MV-4-11 (cell line): ENCODE measurements around the gene BCAS2.
"Not testable (repeated sequence)": the region's sequence is repeated elsewhere in the genome, so short reads cannot be mapped to it uniquely, and the experiment has no call there.

Experiments
- DNase-seq: peaks from one replicate; lab custom pipeline; 2025; lab: John Stamatoyannopoulos, UW

BCAS2 gene

DNA sequence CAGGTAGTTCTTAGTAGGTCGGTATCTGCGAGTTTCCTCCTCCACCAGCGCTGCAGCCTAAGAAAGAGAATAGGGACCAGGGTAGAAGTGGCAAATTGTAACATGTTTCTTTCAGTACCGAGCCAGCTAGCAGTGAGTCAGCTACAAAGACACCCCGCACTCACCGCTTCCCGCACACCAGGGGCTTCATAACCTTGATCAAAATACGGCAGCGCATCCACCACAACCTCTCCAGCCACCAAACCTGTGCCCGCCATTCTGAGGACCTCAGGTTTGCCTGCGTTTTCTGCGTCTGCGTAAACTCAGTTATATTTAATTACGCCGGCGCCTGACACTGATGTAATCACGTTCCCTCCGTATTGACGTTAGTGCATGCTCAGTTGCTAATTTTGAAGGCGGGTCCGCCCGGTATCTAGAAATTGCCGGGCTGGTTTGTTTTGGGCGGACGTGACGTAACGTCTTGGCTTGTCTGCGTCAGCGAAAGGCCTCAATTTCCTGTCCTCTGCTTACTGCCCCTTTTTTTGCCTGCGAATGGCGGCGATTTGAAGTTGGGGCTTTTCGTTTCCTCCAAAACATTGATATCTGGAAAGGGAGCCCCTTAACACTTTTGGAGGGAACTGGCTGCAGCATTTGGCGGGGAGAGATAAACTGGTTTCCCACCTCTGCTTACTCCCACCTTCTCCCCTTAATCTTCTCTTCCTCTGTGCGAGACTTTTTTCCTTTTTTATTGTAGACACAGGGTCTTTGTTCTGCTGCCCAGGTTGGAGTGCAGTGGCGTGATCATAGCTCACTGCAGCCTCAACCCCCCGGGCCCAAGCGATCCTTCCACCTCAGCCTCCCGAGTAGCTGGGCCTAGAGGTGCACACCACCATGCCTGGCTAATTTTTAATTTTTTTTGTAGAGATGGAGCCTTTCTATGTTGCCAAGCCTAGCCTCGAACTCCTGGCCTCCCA is at the start of gene BCAS2:
BCAS2 (minus strand) TSS at position 281 of the 953 bp plus-strand sequence; CDS start at position 257, 24 bp downstream.
- peak; percentile 98 for DNase-seq

DNA sequence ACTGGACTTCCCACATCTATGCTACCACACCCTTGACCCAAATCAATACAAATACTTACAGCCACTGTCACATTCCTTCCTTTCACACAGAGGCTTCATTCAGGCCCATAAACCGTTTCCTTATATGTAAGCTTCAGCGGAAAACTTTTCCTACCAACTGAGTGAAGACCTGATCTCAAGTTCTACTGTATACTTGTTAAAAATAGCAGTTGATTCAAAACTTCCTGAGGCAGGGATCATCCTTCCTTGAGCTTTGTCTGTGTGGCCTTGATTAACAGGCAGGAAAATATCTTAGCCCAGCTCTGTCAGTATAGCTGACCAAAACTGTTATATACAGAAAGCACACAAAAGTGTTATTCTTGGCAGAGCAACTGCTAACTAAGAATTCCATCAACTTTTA is 45.7 kb upstream of the BCAS2 start:
- no peak for DNase-seq

DNA sequence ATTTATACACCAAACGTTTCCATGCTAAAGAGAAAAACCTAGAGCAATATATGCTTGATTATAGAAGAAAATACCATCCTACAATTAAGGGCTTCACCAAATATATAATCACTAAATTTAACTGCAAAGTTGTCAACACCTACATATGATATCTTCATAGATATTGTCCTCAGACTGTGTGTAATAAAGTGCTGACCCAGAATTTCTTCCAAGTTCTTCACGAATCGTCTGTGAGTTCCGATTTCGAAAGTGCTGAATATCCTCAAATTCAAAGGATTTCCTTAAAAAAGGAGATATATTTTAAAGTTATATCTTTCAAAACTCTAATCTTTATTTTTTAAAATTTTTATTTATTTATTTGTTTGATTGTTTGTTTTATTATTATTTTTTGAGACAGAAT is 41.9 kb upstream of the BCAS2 start:
- no peak for DNase-seq

DNA sequence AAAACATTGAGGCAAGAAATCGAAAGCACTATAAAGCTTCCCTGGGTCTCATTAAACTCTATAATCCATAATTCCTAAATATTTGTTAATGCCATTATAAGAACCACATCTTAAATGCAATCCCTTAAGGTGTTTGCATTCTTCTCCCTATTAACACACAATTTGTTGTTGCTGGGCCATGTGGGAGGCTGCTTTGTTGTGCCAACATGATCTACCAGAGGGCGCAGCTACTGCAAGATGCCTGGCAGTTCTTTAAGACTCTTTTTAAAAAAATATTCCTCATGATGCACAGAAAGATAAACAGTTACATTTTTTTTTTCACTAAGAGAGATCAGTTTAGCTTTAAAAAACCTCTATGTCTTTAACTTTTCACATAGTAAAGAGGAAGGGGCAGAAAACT is 39.0 kb upstream of the BCAS2 start:
- no peak for DNase-seq

DNA sequence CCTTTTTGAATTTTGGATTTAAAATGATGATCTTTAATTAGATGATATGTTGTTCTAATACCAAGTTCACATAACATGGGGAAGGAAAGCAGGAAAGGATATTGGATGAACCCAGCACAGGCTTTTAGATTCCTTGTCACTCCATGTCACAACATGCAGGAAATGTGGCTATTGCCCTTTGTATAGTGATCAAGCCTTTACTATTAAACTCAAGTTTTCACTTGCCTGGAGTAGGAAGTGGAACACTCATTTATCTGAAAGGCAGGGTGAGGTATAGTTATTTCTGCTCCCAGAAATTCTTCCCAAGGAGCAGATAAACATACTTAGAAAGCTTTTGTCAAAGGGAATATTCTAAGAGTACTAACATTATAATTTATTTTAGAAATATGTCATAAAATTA is 37.2 kb upstream of the BCAS2 start:
- no peak for DNase-seq

DNA sequence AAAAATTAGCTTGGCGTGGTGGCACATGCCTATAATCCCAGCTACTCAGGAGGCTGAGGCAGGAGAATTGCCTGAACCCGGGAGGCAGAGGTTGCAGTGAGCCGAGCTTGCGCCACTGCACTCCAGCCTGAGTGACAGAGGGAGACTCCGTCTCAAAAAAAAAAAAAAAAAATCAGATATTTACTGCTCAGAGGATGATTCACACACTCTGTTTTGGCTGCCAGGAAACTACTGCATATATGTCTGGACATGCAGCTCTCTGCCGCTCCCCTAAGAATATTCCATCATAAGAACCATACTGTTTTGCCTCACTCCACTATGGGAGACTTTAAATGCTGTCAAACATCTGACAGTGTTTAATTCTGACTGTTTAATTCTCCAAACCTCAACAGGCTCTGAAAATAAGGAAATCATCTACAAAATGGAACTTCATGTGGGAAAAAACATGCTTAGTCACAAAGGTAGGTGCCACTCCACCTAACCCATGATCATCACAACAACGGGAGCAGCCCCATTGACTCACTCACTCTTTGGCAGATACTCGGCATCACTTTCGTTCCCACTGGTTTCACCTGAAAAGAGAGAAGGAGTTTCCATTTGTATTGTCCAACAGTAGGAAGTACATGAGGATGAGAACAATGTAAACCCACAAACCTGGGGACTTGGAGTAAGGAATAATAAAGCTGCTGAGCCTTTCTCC is 29.3 kb upstream of the BCAS2 start:
- no peak for DNase-seq

DNA sequence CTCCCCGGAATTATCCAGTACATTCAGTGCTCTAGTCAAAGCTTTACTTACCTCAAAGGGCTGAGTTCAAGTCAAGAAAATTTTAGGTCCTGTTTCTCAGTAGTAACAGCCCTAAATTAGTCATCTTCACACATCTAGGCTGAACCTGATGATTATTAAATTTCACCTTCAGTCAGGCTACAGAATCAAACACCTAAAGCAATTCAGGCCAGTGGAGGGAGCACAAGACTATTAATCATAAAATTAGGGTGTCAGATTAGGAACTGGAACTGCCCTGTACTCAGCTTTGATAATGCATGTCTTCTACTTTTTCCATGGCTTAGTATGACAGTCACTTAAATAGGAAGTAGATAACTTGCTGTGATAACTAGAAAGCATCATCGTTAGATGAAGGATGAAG is 28.4 kb upstream of the BCAS2 start:
- no peak for DNase-seq

DNA sequence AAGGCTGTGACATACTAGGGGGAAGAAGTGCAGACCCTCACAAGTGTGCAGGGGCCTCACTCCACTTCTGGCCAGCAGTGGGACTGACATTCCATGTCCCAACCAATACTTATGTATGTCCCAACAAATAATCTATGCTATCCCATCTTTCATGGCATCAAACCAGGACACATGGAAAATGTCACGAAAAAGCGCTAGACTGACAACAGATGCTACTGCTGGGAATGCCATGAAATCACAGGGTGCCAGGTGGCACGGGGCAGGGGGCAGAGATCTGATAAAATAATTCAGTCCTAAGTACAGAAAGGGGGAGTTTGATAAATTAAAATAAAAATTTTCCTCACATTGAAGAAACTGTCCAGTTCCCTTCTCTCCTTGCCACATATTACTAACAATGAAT is 27.6 kb upstream of the BCAS2 start:
- no peak for DNase-seq

DNA sequence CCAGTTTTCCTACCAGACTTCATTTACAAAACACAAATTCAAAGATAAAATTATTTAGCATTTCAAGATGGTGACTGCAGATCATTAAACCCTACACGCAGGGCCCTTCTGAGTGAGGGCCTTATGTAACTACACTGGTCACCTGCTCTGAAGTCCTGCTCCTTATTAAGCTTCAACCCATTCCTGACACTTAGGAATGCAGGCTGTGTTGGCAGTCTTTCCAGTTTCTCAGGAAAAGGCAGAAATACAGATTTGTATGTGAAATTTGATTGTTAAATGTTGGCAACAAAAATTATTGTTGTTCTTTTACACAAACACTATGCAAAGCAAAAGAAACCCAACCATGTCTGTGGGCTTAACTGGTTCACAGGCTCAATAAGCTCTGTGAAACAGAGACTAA is 25.8 kb upstream of the BCAS2 start:
- no peak for DNase-seq

DNA sequence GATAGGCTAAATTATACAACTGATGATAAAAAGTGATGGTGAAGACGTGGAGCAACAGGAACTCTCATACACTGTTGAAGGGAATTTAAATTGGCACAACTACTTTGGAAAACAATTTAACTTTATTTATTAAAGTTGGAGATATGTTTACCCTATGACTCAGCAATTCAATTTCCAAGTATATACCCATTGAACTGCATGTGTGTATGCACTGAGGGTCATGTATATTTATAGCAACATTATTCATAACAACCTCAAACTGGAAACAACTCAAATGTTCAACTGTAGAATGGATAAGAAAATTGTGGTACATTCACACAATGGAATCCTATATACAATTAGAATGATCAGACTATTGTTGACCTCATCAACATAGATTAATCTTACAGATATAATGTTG is 16.5 kb upstream of the BCAS2 start:
- no peak for DNase-seq

DNA sequence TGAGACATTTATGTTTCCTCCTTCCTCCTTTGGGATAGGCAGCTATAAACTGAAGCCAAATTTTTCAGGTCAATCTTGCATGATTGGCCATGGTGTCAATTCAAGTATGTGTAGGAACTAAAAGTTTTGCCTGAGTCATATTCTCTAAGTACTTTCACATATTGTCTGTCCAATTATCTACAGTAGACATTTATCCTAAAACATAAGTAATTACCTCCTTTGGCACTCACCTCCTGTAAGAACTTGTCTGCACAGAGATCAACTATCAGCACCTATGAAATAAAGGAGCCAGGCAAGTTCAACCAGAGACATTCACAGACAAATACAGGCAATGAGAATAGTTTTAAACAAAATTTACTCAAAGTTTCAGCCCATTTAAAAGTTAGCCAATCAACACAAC is 14.2 kb upstream of the BCAS2 start:
- no peak for DNase-seq

DNA sequence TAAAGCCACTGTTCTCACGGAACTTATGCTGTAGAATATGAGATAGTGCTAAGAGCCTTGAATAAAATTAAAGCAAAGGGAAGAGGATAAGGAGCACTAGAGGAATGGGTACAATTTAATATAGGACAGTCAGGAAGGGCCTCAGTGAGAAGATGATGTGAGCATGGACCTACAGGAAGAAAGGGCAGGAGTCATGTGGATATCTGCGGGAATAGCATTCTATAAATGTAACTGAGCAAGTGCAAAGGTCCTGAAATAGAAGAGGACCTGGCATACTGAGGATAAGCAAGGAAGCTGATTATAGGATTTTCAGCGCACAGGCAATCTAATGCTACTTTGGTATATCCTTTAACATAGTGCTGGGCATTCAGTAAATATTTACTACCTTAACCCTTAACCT is 12.6 kb upstream of the BCAS2 start:
- DNase-seq: no peak

DNA sequence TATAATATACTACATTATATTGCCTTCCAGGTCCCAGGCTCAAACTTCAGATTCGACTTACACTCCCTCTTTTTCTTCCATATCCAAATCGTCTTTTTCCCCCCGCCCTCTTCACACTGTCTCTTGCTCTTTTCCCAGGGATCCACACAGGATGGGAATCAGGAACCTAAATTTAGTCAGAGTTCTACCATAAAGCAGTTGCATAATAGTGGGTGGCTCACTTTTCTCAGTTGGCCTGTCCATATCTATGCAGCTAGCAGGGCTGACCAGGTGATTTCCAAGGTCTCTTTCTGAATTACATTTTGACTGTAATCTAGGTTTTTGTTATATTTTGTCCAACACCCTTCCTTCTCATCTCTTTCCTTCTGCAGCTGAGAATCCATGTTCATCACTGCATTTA is 7.7 kb upstream of the BCAS2 start:
- no peak for DNase-seq

DNA sequence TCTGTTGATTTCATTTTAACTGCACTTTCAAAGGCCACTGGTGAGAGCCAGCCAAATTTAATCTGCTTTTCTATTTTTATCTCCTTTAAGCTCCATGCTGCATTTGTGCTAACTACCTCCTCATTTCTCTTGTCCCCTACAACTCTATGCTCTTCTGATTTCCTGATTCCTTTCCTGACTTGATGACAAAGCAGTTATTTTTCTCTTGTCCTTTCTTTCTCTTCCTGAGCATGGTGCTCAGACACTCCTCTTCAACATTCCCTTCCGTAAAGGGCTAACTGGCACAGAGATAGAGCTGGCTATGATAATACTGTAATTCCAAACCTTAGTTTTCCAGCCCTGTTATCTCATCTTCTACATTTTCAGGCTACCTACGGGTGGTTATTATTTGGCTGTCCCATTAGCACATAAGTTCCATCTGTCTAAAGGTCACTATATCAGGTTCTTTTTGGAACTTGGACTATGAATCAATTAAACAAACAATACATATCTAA is 6.8 kb upstream of the BCAS2 start:
- DNase-seq: no peak

DNA sequence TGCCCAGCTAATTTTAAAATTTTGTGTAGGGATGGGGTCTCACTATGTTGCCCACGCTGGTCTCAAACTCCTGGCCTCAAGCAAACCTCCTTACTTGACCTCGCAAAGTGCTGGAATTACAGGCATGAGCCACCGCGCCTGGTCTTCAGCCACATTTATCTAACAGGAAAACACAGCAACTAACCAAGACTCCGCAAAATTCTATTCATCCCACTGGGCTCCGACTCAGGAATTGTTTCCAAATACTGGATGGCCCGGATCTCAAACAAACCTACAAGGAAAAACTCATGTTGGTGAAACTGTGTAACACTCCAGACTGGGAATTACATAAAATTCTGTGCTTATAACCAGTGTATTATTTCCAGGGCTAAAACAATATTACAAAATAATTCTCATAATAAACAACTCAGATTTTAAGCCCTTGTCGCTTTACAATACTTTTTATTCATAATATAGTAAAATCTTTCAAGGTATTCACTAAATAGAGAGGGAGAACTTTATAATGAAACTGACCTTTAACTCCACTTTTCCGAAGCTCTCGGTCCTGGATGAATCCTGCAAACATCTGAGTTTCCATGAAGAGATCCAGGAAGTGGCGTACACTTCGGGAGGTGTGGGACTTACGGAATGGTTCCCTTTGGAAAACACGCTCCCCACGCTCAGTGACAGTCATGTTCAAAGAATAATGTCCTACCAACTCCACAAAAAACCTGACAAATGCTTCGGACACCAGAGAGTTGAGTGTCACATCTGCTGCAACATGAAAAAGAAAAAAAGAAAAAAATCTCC is 6.0 kb upstream of the BCAS2 start:
- DNase-seq: no peak

DNA sequence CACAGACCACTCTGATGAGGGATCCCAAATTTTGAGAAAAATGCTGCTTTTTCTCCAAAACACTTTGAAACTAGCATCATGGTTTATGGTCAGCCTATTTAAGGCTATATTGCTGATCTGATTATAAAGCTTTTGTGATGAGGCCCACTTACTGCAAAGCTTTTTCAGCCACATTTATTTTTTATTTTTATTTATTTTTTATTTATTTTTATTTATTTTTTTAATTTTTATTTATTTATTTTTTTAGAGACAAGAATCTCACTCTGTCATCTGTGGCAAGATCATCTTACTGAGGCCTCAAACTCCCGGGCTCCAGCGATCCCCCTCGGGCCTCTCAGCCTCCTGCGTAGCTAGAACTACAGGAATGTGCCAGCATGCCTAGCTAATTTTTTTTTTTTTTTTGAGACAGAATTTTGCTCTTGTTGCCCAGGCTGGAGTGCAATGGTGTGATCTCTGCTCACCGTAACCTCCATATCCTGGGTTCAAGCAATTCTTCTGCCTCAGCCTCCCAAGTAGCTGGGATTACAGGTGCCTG is 5.2 kb upstream of the BCAS2 start:
- DNase-seq: no peak

DNA sequence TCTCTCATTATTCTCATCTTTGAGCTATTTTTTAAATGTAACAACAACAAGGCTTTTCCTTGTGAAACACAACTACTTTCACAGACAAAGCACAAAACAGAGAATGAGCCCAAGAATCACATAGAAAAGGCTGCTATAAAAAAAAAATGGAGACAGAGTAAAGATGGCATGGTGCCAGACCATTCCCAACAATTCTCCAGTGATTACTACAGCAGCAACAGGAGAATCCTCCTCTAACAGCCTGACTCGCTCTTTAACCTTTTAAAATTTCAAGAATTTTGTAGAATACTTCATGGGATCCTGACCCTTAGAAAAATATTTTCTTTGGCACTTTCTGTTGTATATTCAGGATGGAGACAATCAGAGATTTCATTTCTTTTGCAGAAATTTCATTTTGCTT is 3.8 kb upstream of the BCAS2 start:
- DNase-seq: no peak

DNA sequence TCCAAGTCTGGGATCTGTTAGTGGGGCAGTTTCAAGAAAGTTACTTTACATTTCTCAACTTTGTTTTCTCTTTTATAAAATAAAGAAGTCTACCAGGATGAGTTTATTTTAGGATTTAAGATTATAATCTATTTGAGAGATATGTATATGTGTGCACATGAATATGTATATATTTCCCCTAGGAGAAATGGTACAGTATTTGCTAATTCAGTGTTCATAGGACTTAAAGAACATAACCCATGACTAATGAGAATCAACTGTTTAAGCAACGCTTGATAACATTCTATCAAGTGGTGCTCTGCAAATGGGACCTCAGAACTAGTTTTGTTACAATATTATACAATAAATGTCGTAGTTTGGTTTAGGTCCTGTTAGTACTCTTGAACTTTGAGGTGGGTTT is 7.0 kb downstream of the BCAS2 start:
- DNase-seq: no peak

DNA sequence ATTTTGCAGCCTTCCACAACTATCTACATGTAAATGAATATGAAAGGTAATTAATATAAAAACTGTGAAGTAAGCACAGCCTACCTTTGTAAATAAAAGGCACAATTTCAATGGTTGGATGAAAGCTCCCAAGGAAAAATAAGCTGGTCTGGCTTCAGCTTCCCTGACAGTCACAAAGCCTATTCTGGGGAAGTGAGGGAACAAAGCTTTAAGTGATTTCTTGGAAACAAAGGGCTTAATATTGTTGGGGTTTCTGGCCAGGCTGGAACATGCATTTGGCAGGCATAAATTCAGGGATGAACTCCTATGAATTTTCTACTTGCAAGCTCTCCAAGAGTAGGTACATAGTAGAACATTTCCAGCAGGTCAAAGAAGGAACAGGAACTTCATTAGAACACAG is 17.3 kb downstream of the BCAS2 start:
- no peak for DNase-seq

DNA sequence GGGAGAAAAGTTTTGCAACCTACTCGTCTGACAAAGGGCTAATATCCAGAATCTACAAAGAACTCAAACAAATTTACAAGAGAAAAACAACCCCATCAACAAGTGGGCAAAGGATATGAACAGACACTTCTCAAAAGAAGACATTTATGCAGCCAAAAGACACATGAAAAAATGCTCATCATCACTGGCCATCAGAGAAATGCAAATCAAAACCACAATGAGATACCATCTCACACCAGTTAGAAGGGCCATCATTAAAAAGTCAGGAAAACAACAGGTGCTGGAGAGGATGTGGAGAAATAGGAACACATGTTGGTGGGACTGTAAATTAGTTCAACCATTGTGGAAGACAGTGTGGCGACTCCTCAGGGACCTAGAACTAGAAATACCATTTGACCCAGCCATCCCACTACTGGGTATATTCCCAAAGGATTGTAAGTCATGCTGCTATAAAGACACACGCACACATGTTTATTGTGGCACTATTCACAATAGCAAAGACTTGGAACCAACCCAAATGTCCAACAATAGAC is 18.4 kb downstream of the BCAS2 start:
- DNase-seq: not testable (repeated sequence)

DNA sequence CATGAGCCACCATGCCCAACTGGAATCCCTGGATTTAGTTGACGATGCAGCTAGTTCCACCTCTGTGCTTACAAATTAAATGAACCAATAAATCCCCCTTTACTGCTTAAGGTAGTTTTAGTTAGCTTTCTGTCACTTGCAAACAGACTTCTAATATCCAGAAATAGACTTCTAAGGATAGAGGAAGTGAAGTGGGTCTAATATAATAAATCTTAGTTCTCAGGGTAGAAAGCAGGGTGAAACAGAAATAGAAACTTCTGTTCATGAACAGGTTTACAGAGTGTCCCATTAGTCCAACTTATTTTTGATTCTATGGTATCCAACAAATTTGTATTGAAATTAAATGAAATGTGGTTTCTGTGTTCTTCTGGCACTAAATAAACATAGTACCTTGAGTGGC is 20.1 kb downstream of the BCAS2 start:
- DNase-seq: peak; percentile 48

DNA sequence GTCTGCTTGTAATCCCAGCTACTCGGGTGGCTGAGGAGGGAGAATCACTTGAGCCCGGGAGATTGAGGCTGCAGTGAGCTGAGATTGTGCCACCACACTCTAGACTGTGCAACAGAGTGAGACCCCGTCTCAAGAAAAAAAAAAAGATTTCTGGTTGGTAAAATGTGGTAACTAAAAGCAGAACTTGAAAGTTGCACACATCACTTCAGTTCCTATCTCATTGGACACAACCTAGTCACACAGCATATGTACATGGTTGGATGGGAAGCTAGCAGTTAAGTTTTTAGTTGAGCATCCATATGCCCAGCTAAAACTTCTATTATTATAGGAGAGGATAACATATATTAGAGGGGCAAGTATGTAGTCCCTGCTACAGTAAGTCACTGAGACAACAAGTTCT is 22.1 kb downstream of the BCAS2 start:
- DNase-seq: peak; percentile 83
